Measurements from ENCODE around the gene DVL3. TPM values are rescaled to one million over a fixed set of nuclear protein-coding genes. Genes with fewer than 3 reads are reported as not detected.

Gene DVL3
- total RNA-seq, 1 donor from 2014 or later = 39.0 TPM

- peak in 1 of 2 donors; percentile 90 for DNase-seq (ENCODE audit: extremely low spot score in 2 of 2)
- no peak for TF ChIP-seq CTCF (IDR thresholded peaks at IDR 0.05)
- peak in 1 of 2 donors; percentile 72 for TF ChIP-seq POLR2A (IDR thresholded peaks at IDR 0.05)
- peak; percentile 1 to 92 for TF ChIP-seq POLR2AphosphoS5 (IDR thresholded peaks at IDR 0.05; ENCODE audit: insufficient read depth in 1 of 2, low read depth in 1 of 2)
- Histone ChIP-seq H3K4me1 (peaks cover 33% of the 10 kb centered on the region), H3K27me3 (no peaks in the 10 kb centered on the region), H3K36me3 (peaks cover 0 to 58% of the 10 kb centered on the region in 2 donors), H3K9me3 (no peaks in the 10 kb centered on the region), H3K4me3 (peak within 1 kb of the TSS; percentile 97 to 98), H3K27ac (peak within 1 kb of the TSS; percentile 74)
- intact Hi-C loops (cut with DNase I) = loop anchor here (5.0 to 10.0 kb wide), 2 partner anchors 49 to 148 kb away; partner anchors contain the start of genes EIF2B5 and FAM131A
Observed at GRCh38 chr3:184186184-184186901, 31.2 kb downstream of the DVL3 start, which contains the start of gene ABCF3. TSS of gene ABCF3 (plus strand) at chr3:184186199. CDS start at chr3:184186208, 9 bp downstream.

GRCh38 chr3:184186902-184187207 lies 31.7 kb downstream of the DVL3 start:
- H3K9me3 ChIP-seq = no peaks in the 10 kb centered on the region
- peak overlapping the region; percentile 71 for H3K27ac ChIP-seq
- peak overlapping the region; percentile 97 to 98 for H3K4me3 ChIP-seq
- no peak for DNase-seq (ENCODE audit: extremely low spot score in 2 of 2)
- H3K4me1 ChIP-seq = peaks cover 33% of the 10 kb centered on the region
- H3K36me3 ChIP-seq = peaks cover 0 to 58% of the 10 kb centered on the region in 2 donors
- no peaks in the 10 kb centered on the region for H3K27me3 ChIP-seq
- TF ChIP-seq POLR2AphosphoS5 (IDR thresholded peaks at IDR 0.05; ENCODE audit: insufficient read depth in 1 of 2, low read depth in 1 of 2) (no peak), POLR2A (IDR thresholded peaks at IDR 0.05) (no peak), CTCF (IDR thresholded peaks at IDR 0.05) (no peak)
- intact Hi-C loops (cut with DNase I) = loop anchor here (5.0 to 10.0 kb wide), 2 partner anchors 50 to 148 kb away; partner anchors contain the start of genes EIF2B5 and FAM131A

GRCh38 chr3:184188080-184188479 lies 32.9 kb downstream of the DVL3 start:
- TF ChIP-seq POLR2A (IDR thresholded peaks at IDR 0.05) (no peak), POLR2AphosphoS5 (IDR thresholded peaks at IDR 0.05; ENCODE audit: insufficient read depth in 1 of 2, low read depth in 1 of 2) (no peak), CTCF (IDR thresholded peaks at IDR 0.05) (no peak)
- no peaks in the 10 kb centered on the region for H3K27me3 ChIP-seq
- H3K4me3 ChIP-seq = no peak overlapping the region
- no peak overlapping the region for H3K27ac ChIP-seq
- DNase-seq (ENCODE audit: extremely low spot score in 2 of 2) = peak in 1 of 2 donors; percentile 72
- H3K4me1 ChIP-seq = peaks cover 33% of the 10 kb centered on the region
- H3K9me3 ChIP-seq = no peaks in the 10 kb centered on the region
- peaks cover 0 to 58% of the 10 kb centered on the region in 2 donors for H3K36me3 ChIP-seq
- intact Hi-C loops (cut with DNase I) = loop anchor here (5.0 to 10.0 kb wide), 2 partner anchors 51 to 147 kb away; partner anchors contain the start of genes EIF2B5 and FAM131A

- TF ChIP-seq CTCF (IDR thresholded peaks at IDR 0.05) = no peak
- TF ChIP-seq POLR2A (IDR thresholded peaks at IDR 0.05) = no peak
- no peak for TF ChIP-seq POLR2AphosphoS5 (IDR thresholded peaks at IDR 0.05; ENCODE audit: insufficient read depth in 1 of 2, low read depth in 1 of 2)
- intact Hi-C loops (cut with DNase I) = loop anchor here (5.0 to 10.0 kb wide), 2 partner anchors 52 to 145 kb away; partner anchors contain the start of genes EIF2B5 and FAM131A
Observed at GRCh38 chr3:184189421-184189820, 34.2 kb downstream of the DVL3 start.

GRCh38 chr3:184192889-184193288 lies 37.7 kb downstream of the DVL3 start:
- no peak for DNase-seq (ENCODE audit: extremely low spot score in 2 of 2)
- H3K27me3 ChIP-seq = no peaks in the 10 kb centered on the region
- TF ChIP-seq POLR2A (IDR thresholded peaks at IDR 0.05) (no peak), CTCF (IDR thresholded peaks at IDR 0.05) (no peak), POLR2AphosphoS5 (IDR thresholded peaks at IDR 0.05; ENCODE audit: insufficient read depth in 1 of 2, low read depth in 1 of 2) (no peak)
- H3K36me3 ChIP-seq = peaks cover 0 to 73% of the 10 kb centered on the region in 2 donors
- no peak overlapping the region for H3K4me3 ChIP-seq
- H3K27ac ChIP-seq = no peak overlapping the region
- intact Hi-C loops (cut with DNase I) = no loop called here
- H3K4me1 ChIP-seq = peaks cover 11% of the 10 kb centered on the region
- no peaks in the 10 kb centered on the region for H3K9me3 ChIP-seq

More at GRCh38 chr3:184189421-184189820, 34.2 kb downstream of the DVL3 start:
- no peak overlapping the region for H3K27ac ChIP-seq
- H3K36me3 ChIP-seq = peaks cover 0 to 60% of the 10 kb centered on the region in 2 donors
- no peak for DNase-seq (ENCODE audit: extremely low spot score in 2 of 2)
- H3K27me3 ChIP-seq = no peaks in the 10 kb centered on the region
- H3K4me3 ChIP-seq = no peak overlapping the region
- no peaks in the 10 kb centered on the region for H3K9me3 ChIP-seq
- H3K4me1 ChIP-seq = peaks cover 33% of the 10 kb centered on the region
